OCI-LY3 (cell line): ENCODE data around the gene SECISBP2.

ENCODE experiments used
- EZH2phosphoT487 ChIP-seq: fragments of 200-600 bp; shearing (Covaris generic); IDR thresholded peaks from 2 replicates; pipeline ENCODE4 v1.6.1; 2018; ENCODE audit warnings: antibody characterized with exemption, mixed run types, low read depth
- TF ChIP-seq, protein P1 (sequence below): fragments of 200-600, 300-600 bp; sonication (generic); IDR thresholded peaks from 2 replicates; pipeline ENCODE4 v1.5.1; 2014; ENCODE audit warnings: antibody characterized with exemption, low read length, low read depth

DNA sequence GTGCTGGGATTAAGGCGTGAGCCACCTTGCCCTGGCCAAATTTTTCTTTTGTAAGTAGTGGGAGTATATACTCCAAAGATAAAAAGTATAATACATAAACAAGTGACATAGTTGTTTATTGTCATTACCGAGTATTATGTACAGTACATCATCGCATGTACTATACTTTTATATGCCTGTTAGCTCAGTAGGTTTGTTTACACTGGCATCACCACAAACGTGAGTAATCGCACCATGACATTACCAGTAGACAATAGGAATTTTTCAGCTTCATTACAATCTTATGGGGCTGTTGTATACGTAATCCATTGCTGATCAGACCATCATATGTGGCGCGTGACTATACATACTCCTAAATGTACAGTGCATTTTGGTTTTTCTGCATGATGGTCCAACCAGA, 9.8 kb downstream of the SECISBP2 start:
- TF ChIP-seq, protein P1, sequence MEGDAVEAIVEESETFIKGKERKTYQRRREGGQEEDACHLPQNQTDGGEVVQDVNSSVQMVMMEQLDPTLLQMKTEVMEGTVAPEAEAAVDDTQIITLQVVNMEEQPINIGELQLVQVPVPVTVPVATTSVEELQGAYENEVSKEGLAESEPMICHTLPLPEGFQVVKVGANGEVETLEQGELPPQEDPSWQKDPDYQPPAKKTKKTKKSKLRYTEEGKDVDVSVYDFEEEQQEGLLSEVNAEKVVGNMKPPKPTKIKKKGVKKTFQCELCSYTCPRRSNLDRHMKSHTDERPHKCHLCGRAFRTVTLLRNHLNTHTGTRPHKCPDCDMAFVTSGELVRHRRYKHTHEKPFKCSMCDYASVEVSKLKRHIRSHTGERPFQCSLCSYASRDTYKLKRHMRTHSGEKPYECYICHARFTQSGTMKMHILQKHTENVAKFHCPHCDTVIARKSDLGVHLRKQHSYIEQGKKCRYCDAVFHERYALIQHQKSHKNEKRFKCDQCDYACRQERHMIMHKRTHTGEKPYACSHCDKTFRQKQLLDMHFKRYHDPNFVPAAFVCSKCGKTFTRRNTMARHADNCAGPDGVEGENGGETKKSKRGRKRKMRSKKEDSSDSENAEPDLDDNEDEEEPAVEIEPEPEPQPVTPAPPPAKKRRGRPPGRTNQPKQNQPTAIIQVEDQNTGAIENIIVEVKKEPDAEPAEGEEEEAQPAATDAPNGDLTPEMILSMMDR = no peak
- no peak for TF ChIP-seq EZH2phosphoT487
